ENCODE measurements around the gene THSD4.

The THSD4 gene

GRCh38 chr15:71698742-71699141 lies 583.5 kb downstream of the THSD4 start:
- Histone ChIP-seq H3K79me2 (ENCODE audit: low read length) (no peaks in the 10 kb centered on the region), H3K9me2 (replicated peaks; ENCODE audit: insufficient read depth, low read length) (no peaks in the 10 kb centered on the region), H3K4me3 (ENCODE audit: low read length) (no peak overlapping the region), H3K27ac (ENCODE audit: low read length) (no peak overlapping the region), H3K36me3 (replicated peaks; ENCODE audit: insufficient read depth, low read length) (no peaks in the 10 kb centered on the region), H4K20me1 (ENCODE audit: insufficient read depth, low read length) (no peaks in the 10 kb centered on the region), H2AFZ (ENCODE audit: low read length) (no peak overlapping the region), H3K9me3 (replicated peaks; ENCODE audit: insufficient read depth, low read length) (no peaks in the 10 kb centered on the region), H3K4me1 (ENCODE audit: low read length) (no peaks in the 10 kb centered on the region), H3F3A (ENCODE audit: insufficient read depth, low read length) (no peaks in the 10 kb centered on the region), H3K9ac (ENCODE audit: low read length) (no peak overlapping the region), H3K27me3 (replicated peaks; ENCODE audit: insufficient read depth, low read length) (no peaks in the 10 kb centered on the region), H3K4me2 (ENCODE audit: low read depth, low read length) (no peak overlapping the region)
- no peak for DNase-seq
- TF ChIP-seq EZH2 (optimal IDR thresholded peaks at IDR 0.05; ENCODE audit: low read depth, low read length) (no peak), EZH2phosphoT487 (IDR thresholded peaks at IDR 0.05; ENCODE audit: low read length) (no peak), CTCF (IDR thresholded peaks at IDR 0.05; ENCODE audit: low read length) (no peak)

DNA sequence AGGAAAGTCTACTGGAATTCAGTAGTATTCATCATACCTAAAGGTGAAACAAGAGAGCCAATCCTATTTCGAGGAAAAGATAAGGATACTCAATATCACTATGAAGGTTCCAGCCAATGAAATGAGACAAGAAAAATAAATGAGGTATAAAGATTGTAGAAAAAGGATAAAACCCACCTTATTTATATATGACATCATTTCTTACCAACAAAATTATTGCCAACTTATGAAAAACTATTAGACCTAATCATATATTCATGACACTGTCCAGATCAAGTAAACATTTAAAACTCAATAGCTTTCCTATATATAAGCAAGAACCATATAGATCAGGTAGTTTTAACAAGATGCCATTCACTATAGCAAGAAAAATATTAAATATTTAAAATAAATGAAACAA lies 584.7 kb downstream of the THSD4 start:
- H3K4me2 ChIP-seq (ENCODE audit: low read depth, low read length): no peak overlapping the region
- H3K9ac ChIP-seq (ENCODE audit: low read length): no peak overlapping the region
- H4K20me1 ChIP-seq (ENCODE audit: insufficient read depth, low read length): no peaks in the 10 kb centered on the region
- no peak for TF ChIP-seq EZH2 (optimal IDR thresholded peaks at IDR 0.05; ENCODE audit: low read depth, low read length)
- TF ChIP-seq EZH2phosphoT487 (IDR thresholded peaks at IDR 0.05; ENCODE audit: low read length): no peak
- no peak for TF ChIP-seq CTCF (IDR thresholded peaks at IDR 0.05; ENCODE audit: low read length)
- no peaks in the 10 kb centered on the region for H3K9me3 ChIP-seq (replicated peaks; ENCODE audit: insufficient read depth, low read length)
- H2AFZ ChIP-seq (ENCODE audit: low read length): no peak overlapping the region
- H3K4me1 ChIP-seq (ENCODE audit: low read length): no peaks in the 10 kb centered on the region
- no peaks in the 10 kb centered on the region for H3K79me2 ChIP-seq (ENCODE audit: low read length)
- H3F3A ChIP-seq (ENCODE audit: insufficient read depth, low read length): no peaks in the 10 kb centered on the region
- no peaks in the 10 kb centered on the region for H3K27me3 ChIP-seq (replicated peaks; ENCODE audit: insufficient read depth, low read length)
- H3K27ac ChIP-seq (ENCODE audit: low read length): no peak overlapping the region
- no peak for DNase-seq
- no peak overlapping the region for H3K4me3 ChIP-seq (ENCODE audit: low read length)
- no peaks in the 10 kb centered on the region for H3K36me3 ChIP-seq (replicated peaks; ENCODE audit: insufficient read depth, low read length)
- H3K9me2 ChIP-seq (replicated peaks; ENCODE audit: insufficient read depth, low read length): no peaks in the 10 kb centered on the region

DNA sequence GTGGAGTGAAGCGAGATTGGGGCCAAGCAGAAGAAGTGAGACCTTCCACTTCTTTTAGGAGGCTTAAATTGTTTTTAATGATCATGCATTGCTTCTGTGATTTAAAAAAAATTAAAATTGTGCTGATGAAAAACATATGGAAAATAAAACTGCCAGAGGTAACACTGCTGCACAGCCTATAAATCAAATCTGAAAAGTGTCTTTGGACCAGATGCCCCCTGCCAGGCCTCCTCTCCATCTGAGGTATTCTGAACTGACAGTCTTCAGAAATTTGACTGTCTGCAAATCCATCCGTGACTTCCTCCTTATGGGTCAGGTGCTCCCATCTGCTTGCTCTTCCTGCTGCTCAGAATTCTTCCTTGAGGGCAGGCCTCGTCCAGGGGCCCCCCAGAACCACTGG lies 586.5 kb downstream of the THSD4 start:
- Histone ChIP-seq H3K4me3 (ENCODE audit: low read length) (no peak overlapping the region), H3K4me2 (ENCODE audit: low read depth, low read length) (no peak overlapping the region), H3K27ac (ENCODE audit: low read length) (no peak overlapping the region), H3K4me1 (ENCODE audit: low read length) (no peaks in the 10 kb centered on the region), H3K9me2 (replicated peaks; ENCODE audit: insufficient read depth, low read length) (no peaks in the 10 kb centered on the region), H4K20me1 (ENCODE audit: insufficient read depth, low read length) (no peaks in the 10 kb centered on the region), H3K36me3 (replicated peaks; ENCODE audit: insufficient read depth, low read length) (no peaks in the 10 kb centered on the region), H3K9me3 (replicated peaks; ENCODE audit: insufficient read depth, low read length) (no peaks in the 10 kb centered on the region), H2AFZ (ENCODE audit: low read length) (no peak overlapping the region), H3K9ac (ENCODE audit: low read length) (no peak overlapping the region), H3K79me2 (ENCODE audit: low read length) (no peaks in the 10 kb centered on the region), H3F3A (ENCODE audit: insufficient read depth, low read length) (no peaks in the 10 kb centered on the region), H3K27me3 (replicated peaks; ENCODE audit: insufficient read depth, low read length) (no peaks in the 10 kb centered on the region)
- TF ChIP-seq EZH2phosphoT487 (IDR thresholded peaks at IDR 0.05; ENCODE audit: low read length) (no peak), EZH2 (optimal IDR thresholded peaks at IDR 0.05; ENCODE audit: low read depth, low read length) (no peak), CTCF (IDR thresholded peaks at IDR 0.05; ENCODE audit: low read length) (no peak)
- DNase-seq: no peak

Data from MM.1S (cell line).